HG02642 (cell line): ENCODE data around the gene TACR2.
"Not testable (repeated sequence)": the region's sequence is repeated elsewhere in the genome, so short reads cannot be mapped to it uniquely, and the experiment has no call there.

Experiments used
- ATAC-seq: cut with Tn5 transposase; IDR thresholded peaks from one replicate; pipeline ENCODE4 v1.9.1; 2021; ENCODE audit warnings: mild to moderate bottlenecking; ENCODE audit not compliant: unreplicated experiment, poor library complexity

TACR2 gene

GRCh38 chr10:69451209-69451783, 34.6 kb upstream of the TACR2 start, which contains the start of gene TSPAN15:
Gene TSPAN15, plus strand, starts transcription at chr10:69451465. Its CDS starts 130 bp downstream, at chr10:69451595.
- peak; percentile 87 for ATAC-seq

- ATAC-seq = not testable (repeated sequence)
Observed at GRCh38 chr10:69450395-69450794, 33.7 kb upstream of the TACR2 start.

DNA sequence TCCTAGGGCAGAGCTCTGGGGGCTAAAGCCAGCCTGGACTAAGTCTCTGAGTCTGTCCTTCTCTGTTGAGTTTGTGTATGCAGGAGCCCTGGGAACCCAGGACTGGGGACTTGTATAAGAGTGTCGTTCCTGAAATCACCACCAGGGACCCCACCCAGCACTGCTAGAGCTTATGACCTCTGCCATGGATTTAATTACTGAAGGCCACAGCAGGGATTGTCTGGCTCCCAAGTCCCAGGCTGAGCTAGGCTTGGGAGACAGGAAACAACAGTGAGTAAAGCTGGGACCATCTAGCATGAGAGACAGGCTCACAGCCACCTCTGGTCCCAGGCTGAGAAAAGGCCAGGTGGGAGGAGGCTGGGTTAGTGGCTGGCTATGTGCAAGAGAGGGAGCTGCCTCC, 33.1 kb upstream of the TACR2 start:
- ATAC-seq = no peak

DNA sequence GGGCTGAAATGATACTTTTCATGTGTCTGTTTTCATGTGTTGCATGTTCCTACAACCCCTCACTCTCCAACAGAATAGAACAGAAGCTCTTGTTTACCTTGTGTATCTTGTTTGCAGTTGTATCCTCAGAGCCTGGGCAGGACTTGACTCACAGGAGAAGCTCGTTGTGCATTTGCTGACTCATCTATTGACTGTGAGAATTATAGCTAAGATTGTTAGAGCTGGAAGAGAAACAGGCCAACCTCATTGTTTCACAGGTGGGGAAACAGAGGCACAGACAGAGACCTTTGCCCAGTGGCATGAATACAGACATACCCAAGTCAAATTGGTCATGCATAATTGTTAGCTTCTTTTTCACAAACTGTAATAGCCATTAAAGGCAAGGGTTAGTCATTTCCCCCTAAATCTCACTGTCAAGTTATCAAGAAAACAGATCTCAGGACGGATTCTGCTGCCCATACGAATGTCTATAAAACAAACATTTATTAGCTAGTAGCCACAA, 30.0 kb upstream of the TACR2 start:
- ATAC-seq = no peak

- ATAC-seq = no peak
Observed at GRCh38 chr10:69446229-69446628, 29.5 kb upstream of the TACR2 start.

GRCh38 chr10:69445041-69445440, 28.3 kb upstream of the TACR2 start:
- ATAC-seq = no peak

DNA sequence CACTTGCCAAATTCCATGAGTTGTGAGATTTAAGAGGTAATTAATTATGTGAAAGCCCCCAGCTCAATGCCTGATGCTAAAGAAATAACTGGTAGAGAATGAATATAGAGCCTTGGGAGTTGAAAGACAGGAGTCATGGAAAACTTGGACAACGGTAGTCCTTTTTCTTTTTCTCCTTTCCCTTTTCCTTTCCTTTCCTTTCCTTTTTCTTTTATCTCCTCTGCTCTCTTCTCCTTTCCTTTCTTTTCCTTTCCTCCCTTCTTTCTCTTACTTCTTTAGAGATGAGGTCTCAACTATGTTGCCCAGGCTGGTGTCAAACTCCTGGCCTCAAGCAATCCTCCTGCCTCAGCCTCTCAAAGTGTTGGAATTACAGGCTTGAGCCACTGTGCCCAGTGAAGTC, 26.6 kb upstream of the TACR2 start:
- ATAC-seq = no peak

DNA sequence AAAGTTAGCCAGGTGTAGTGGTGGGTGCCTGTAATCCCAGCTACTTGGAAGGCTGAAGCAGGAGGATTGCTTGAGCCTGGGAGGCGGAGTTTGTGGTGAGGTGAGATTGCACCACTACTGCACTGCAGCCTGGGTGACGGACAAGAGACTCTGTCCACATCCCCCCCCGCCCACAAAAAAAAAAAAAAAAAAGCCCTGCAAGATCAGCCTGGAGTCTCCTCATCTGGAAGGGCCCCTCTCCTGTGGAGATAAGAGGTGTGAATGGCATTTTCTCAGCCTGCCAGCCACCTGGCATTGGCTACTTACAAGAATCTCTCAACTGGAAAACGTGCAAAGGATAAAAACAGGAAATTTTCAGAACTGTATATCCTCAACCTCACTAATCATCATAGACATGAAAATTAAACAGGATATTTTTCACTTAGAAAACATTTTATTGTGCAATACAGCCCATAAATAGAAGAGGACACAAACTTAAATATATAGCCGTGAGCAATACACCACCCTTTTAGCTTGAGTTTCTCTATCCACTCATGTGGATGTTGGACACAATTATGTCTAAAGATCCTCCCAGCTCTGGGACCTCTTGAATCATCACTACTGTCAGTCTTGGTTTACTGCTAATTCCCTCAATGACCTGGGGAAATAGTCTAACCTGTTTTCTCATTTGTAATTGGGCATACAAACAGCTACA, 23.2 kb upstream of the TACR2 start:
- ATAC-seq = no peak

GRCh38 chr10:69439350-69439739, 22.6 kb upstream of the TACR2 start:
- no peak for ATAC-seq

- no peak for ATAC-seq
Observed at GRCh38 chr10:69438536-69439349, 22.0 kb upstream of the TACR2 start.

- ATAC-seq = no peak
Observed at GRCh38 chr10:69437321-69438259, 20.9 kb upstream of the TACR2 start.

GRCh38 chr10:69435966-69436520, 19.3 kb upstream of the TACR2 start:
- no peak for ATAC-seq

GRCh38 chr10:69434926-69435325, 18.2 kb upstream of the TACR2 start:
- no peak for ATAC-seq

- no peak for ATAC-seq
Observed at GRCh38 chr10:69434169-69434568, 17.5 kb upstream of the TACR2 start.

DNA sequence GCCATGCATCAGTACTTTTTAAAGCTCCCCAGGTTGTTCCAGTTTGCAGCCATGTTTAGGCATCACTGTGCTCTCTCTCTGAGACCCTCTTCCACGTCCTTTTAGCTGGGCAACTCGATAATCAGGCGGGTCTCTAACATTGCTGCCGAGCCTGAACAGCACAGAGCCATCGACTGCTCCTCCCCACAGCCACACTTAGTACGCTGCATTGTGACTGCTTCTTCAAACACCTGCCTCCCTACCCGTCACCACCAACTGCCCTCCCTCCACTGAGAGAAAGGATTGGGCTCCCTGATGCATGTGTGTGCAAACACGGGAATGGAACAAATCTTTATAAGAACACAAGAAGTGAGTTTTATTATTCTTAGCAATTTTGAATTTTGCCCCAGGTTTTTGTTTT, 11.4 kb upstream of the TACR2 start:
- no peak for ATAC-seq

DNA sequence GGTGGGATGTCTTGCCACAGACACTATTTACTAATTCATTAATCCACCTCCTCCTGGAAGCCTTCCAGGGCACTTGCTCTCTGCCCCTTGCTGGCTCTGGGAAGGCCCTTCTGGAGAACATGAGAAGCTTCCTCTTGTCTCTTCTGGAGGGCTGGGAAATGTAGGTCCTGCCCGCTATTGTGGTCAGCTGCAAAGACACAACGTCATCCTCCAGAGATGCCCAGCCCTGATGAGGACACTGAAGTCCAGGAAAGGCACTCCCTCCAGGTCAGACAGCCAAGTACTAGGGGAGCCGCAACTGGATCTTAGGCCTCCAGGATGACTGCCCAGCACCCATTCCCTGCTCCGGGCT, 9.6 kb upstream of the TACR2 start:
- no peak for ATAC-seq

DNA sequence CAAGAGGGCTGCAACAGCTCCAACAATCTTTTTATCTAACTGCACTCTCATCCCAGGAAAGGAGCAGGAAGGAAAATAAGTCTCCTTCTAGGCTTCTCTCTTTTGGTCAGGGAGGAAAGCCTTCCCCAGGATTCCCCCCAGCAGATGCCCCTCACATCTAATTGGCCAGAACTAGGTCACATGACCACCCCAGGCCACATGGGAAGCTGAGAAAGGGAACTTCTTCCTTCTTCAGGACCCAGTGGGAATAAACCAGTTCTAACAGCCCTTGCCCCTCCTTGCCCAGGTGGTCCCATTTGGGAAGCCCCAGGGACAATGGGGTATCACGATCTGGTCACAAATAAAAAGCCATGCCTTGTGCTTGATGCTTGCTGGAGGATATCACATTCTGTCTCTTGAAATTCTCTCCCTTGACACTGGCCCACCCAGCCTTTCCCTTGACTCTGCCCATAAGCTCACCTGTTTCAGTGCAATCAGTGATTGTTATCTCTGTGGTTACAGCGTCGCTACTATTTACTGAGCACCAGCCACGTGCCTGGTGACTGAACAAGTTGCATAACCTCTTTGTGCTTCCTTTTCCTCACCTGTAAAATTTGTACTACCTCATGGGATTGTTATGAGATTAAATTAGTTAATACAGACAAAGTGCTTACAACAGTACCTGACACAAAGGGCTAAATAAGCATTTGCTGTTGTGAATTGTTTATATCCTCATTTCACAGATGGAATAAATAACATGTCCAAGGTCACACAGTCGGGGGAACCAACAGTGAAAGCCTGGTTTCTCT, 9.0 kb upstream of the TACR2 start:
- no peak for ATAC-seq

GRCh38 chr10:69425041-69425440, 8.3 kb upstream of the TACR2 start:
- ATAC-seq = no peak

DNA sequence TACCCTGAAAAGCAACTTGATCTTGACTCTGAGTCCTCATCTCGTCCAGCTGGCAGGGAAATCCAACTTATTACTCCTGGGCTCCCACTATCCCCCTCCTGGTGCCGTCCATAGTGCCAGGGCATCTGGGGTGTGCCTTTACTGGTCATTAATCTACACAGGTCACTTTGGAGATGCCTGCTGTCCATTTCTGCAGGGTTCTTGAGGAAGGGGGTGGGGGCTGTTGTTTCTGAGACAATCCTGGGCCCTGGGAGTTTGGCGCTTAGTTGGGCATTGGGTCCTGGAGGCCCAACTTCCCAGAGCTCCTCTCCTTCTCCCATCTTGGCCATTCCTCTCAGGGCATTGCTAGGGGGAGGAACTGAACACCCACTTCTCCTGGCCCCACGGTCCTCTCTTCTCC, 6.0 kb upstream of the TACR2 start:
- ATAC-seq = no peak
